HL-60 (cell line): ENCODE data around the gene TIPARP.
A peak's percentile ranks its signal among the peaks of the same experiment; 100 is the strongest.

Source experiments
- GABPA ChIP-seq: IDR thresholded peaks from 2 replicates; pipeline ENCODE4 v1.6.1; 2012; ENCODE audit warnings: low read depth
- POLR2AphosphoS5 ChIP-seq: IDR thresholded peaks from 2 replicates; pipeline ENCODE4 v1.6.1; 2012; ENCODE audit warnings: low read depth
- REST ChIP-seq: IDR thresholded peaks from 2 replicates; pipeline ENCODE4 v1.6.1; 2012; ENCODE audit warnings: low read depth; ENCODE audit not compliant: insufficient replicate concordance
- SPI1 ChIP-seq: IDR thresholded peaks from 2 replicates; pipeline ENCODE4 v1.6.1; 2012; ENCODE audit warnings: low read depth, mild to moderate bottlenecking, borderline replicate concordance
- TF ChIP-seq, protein P1 (sequence below): IDR thresholded peaks from one replicate; pipeline ENCODE4 v1.5.1; 2011; ENCODE audit warnings: low read length, control low read depth, inconsistent platforms; ENCODE audit not compliant: insufficient read depth

- TF ChIP-seq, protein P1, sequence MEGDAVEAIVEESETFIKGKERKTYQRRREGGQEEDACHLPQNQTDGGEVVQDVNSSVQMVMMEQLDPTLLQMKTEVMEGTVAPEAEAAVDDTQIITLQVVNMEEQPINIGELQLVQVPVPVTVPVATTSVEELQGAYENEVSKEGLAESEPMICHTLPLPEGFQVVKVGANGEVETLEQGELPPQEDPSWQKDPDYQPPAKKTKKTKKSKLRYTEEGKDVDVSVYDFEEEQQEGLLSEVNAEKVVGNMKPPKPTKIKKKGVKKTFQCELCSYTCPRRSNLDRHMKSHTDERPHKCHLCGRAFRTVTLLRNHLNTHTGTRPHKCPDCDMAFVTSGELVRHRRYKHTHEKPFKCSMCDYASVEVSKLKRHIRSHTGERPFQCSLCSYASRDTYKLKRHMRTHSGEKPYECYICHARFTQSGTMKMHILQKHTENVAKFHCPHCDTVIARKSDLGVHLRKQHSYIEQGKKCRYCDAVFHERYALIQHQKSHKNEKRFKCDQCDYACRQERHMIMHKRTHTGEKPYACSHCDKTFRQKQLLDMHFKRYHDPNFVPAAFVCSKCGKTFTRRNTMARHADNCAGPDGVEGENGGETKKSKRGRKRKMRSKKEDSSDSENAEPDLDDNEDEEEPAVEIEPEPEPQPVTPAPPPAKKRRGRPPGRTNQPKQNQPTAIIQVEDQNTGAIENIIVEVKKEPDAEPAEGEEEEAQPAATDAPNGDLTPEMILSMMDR: no peak
- TF ChIP-seq POLR2AphosphoS5 (peak; percentile 96), GABPA (no peak), REST (no peak), SPI1 (no peak; the same call in 1 of the 2 replicates)
These were observed 30.5 kb upstream of the TIPARP start for GRCh38 chr3:156643729-156644389.
